GM12873 (cell line): Measurements from ENCODE around the gene PYGO2.

ENCODE experiments used
- TF ChIP-seq, protein P1 (sequence below): IDR thresholded peaks from 2 replicates; pipeline ENCODE4 v1.5.1; 2012; ENCODE audit warnings: low read depth, mild to moderate bottlenecking, moderate library complexity, low read length, control low read depth; ENCODE audit not compliant: insufficient read depth; ENCODE audit errors: missing control alignments

Gene PYGO2

DNA sequence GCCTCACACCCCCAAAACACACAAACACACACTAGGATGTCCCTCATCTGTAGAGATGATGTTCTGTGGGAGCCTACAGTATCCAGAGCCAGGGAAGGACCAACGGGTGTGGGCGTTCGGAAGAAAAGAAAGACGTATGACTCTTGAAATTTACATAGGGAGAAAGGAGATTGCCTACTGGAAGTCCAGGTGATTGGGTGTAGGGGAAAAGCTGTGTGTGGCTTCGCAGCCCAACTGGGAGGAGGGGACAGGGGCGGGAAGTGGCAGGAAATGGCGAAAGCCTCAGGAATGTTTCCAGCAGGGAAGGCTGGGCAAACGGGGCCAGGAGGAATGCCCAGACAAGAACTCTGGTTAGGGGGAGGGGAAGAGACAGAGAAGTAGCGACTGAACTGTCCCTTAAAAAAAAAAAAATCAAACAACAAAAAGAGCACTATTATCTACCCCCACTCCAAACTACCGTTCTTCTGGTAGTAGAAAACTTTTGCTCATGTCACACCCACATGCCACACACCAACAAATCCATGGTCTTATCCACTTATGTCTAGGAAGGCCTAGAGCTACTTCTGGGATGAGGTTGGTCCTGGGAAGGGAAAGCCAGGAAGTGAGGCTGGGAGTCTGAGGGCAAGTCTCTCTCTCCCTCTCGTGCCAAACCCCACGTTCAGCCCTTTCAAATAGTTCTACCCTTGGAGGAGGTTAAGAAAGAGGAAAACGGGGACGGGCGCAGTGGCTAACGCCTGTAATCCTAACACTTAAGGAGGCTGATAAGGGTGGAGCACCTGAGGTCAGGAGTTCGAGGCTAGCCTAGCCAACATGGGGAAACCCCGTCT is 11.1 kb upstream of the PYGO2 start:
- TF ChIP-seq, protein P1, sequence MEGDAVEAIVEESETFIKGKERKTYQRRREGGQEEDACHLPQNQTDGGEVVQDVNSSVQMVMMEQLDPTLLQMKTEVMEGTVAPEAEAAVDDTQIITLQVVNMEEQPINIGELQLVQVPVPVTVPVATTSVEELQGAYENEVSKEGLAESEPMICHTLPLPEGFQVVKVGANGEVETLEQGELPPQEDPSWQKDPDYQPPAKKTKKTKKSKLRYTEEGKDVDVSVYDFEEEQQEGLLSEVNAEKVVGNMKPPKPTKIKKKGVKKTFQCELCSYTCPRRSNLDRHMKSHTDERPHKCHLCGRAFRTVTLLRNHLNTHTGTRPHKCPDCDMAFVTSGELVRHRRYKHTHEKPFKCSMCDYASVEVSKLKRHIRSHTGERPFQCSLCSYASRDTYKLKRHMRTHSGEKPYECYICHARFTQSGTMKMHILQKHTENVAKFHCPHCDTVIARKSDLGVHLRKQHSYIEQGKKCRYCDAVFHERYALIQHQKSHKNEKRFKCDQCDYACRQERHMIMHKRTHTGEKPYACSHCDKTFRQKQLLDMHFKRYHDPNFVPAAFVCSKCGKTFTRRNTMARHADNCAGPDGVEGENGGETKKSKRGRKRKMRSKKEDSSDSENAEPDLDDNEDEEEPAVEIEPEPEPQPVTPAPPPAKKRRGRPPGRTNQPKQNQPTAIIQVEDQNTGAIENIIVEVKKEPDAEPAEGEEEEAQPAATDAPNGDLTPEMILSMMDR = no peak

DNA sequence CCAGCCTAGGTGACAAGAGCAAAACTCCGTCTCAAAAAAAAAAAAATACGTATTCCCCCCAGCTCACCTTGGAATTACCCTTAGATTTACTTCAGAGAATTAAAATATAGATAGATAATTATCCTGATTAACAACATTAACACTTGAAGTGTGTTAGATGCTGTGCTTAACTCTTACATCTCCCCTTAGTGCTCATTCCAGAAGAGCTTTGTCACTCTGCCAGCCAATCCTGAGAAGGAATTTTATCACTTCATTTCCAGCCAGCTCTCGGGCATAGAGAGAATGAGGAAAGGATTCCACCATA is 10.6 kb upstream of the PYGO2 start:
- TF ChIP-seq, protein P1 = no peak

DNA sequence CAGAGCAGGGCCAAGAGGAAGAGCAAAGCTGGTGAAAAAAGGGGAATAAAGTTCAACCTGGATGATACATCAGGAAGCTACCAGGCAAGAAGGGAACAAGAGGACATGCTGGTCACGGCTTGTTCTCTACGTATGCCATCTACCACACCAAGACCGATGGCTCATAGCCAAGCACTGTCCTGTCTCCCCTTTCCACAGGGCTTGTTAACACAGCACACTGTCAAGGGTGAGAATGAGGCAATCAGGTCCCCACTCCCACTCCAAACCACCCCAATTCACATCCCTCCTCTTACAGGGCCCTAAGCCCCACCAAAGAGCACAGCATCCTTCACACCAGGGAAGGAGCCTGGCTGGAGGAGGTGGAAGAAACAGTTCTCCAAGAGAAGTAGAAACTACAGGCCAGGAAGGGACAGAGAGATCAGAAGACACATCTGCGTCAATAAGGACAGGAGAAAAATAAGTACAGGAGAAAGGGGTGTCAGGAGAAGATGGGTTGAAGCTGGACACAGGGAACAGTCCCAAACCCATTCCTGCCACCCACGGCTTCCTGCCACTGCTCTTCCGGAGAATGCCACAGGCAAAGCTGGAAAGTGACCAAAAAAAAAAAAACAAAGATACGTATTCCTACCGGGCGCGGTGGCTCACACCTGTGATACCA is 9.9 kb upstream of the PYGO2 start:
- TF ChIP-seq, protein P1 = no peak

DNA sequence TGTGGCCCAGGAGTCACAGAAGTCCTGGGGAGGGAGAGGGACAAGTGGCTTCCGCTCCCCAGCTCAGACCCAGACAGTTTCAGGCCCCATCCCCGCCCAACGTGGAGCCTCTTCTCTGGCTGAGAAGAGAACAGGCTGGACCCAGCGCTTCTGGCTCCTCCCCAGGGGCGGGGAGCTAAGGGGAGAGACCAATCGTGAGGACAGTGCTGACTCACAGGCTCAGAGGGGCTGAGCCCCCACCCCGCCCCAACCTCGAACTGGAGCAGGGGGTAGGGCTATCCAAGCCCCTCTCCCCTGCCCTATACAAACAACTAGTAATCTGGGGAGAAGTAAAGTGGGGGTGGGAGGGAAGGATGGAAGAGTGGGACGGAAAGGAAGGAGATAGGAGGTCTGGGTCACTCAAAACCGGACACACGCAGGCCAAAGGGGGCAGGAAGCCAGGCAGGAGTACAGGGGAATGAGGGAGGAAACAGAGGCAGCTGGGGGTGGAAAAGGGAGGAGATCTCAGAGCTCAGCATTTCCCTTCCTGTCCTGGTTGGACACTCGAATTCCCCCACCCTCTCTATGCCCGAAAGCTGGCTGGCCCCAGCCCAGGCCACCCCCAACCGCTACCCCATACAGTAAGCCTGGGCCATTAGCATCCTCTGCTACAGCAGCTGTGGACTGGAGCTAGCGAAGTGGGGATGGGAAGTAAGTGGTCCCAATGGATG is 9.2 kb upstream of the PYGO2 start, which contains the start of gene SHC1:
SHC1 (minus strand) TSS at position 117 of the 710 bp plus-strand sequence. CDS start 221 bp downstream, outside the sequence.
- TF ChIP-seq, protein P1 = no peak

DNA sequence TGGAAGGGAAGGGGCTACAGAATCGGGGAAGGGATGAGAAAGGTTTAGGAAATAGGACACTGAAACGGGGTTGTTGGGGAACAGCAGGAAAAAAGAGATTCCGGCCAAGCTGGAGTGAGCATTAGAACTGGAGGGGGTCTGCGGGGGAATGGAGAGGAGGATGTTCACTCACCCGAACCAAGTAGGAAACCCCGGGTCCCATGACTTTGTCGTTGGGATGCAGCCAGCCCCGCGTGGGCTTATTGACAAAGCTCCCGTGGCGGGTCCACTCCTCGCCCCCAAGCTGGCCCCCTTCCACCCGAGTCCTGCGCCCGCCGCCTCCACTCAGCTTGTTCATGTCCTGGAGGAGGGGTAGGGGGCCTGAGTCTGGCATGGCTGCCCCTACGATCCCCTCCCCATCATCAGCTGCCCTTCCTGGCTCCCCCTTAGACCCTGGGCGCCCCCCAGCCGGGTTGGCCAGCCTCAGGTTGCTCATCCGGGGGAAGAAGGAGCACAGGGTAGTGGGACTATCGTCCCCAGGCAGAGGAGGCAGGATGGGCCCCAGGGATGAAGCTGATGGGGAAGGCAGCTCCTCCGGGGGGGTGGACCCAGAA is 8.4 kb upstream of the PYGO2 start:
- TF ChIP-seq, protein P1 = no peak

DNA sequence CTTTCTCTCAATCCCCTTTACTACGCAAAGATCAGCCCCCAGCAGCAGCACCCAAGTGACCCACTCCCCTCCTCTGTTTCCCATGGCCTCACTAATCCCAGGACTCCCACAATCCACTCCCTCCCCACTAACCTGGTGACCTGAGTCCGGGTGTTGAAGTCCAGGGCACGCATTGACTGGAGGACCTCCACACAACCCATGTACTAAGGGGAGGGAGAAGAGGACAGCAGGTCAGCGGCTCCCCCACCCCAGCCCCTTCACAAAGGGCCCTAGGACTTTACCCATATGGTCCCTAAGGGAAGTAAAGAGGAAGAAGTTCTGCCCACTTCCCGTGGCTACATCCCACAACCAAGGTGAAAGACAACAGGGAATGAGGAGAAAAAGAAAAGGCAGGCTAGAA is 7.7 kb upstream of the PYGO2 start:
- TF ChIP-seq, protein P1 = no peak

DNA sequence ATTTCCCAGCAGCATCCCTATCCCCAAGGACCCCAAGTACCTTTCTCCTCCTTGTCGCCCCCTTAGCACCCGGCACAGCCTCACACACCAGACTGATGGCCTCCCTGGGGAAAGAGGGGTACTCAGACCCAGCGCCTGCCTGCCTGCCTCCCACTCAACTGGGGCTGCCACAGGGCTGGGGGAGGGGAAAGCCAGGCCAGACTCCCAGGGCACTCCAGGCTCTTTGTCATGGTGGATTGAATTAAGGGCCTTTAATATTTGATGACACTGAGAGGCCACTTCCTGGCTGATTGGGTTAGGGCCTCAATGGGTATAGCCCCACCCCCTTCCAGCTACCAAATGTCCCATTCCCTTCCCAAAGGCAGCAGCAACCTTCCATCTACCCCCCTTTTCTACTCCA is 7.1 kb upstream of the PYGO2 start:
- TF ChIP-seq, protein P1 = no peak
